Mesendoderm (in vitro differentiated cells): ENCODE data around the gene KANK4.
A peak's percentile ranks its signal among the peaks of the same experiment; 100 is the strongest.

Source experiments
- DNase-seq: peaks from one replicate; pipeline ENCODE4 v3.0.0; 2013
- H2AK5ac ChIP-seq: 2 replicates; pipeline ENCODE4 v1.6.1; 2013; ENCODE audit warnings: low read length, inconsistent platforms
- H2BK120ac ChIP-seq: 2 replicates; pipeline ENCODE4 v1.6.1; 2013; ENCODE audit warnings: low read depth, mild to moderate bottlenecking, low read length, moderate library complexity, mixed read lengths
- H2BK15ac ChIP-seq: replicated peaks from 2 replicates; pipeline ENCODE4 v1.6.1; 2013; ENCODE audit warnings: low read depth, mild to moderate bottlenecking, moderate library complexity
- H2BK5ac ChIP-seq: 2 replicates; pipeline ENCODE4 v1.6.1; 2013; ENCODE audit warnings: low read length, inconsistent platforms
- H3K18ac ChIP-seq: 2 replicates; pipeline ENCODE4 v1.6.1; 2013; ENCODE audit warnings: mild to moderate bottlenecking, low read length, mixed read lengths
- H3K23ac ChIP-seq: one replicate; pipeline ENCODE4 v1.6.1; 2013; ENCODE audit warnings: low read length
- H3K27ac ChIP-seq: 2 replicates; pipeline ENCODE4 v1.5.1; 2013; ENCODE audit warnings: low read depth, mild to moderate bottlenecking, inconsistent platforms, low read length, moderate library complexity
- H3K27me3 ChIP-seq: 2 replicates; pipeline ENCODE4 v1.6.1; 2013; ENCODE audit warnings: low read length, control low read depth, mild to moderate bottlenecking, inconsistent platforms; ENCODE audit not compliant: insufficient read depth, poor library complexity
- H3K36me3 ChIP-seq: 2 replicates; pipeline ENCODE4 v1.6.1; 2013; ENCODE audit warnings: low read length, inconsistent platforms; ENCODE audit not compliant: control insufficient read depth, insufficient read depth
- H3K4ac ChIP-seq: one replicate; pipeline ENCODE4 v1.6.1; 2013; ENCODE audit warnings: low read depth, mild to moderate bottlenecking, low read length, moderate library complexity
- H3K4me1 ChIP-seq: 2 replicates; pipeline ENCODE4 v1.6.1; 2013; ENCODE audit warnings: low read depth, low read length, inconsistent platforms; ENCODE audit not compliant: control insufficient read depth
- H3K4me2 ChIP-seq: 2 replicates; pipeline ENCODE4 v1.6.1; 2013; ENCODE audit warnings: low read length
- H3K4me3 ChIP-seq: 2 replicates; pipeline ENCODE4 v1.5.1; 2013; ENCODE audit warnings: mild to moderate bottlenecking, low read length
- H3K56ac ChIP-seq: one replicate; pipeline ENCODE4 v1.6.1; 2013; ENCODE audit warnings: low read length
- H3K79me1 ChIP-seq: 2 replicates; pipeline ENCODE4 v1.6.1; 2013; ENCODE audit warnings: low read length, inconsistent platforms
- H3K79me2 ChIP-seq: 2 replicates; pipeline ENCODE4 v1.6.1; 2013; ENCODE audit warnings: mild to moderate bottlenecking, low read length; ENCODE audit not compliant: control insufficient read depth, insufficient read depth
- H3K9ac ChIP-seq: 2 replicates; pipeline ENCODE4 v1.6.1; 2013; ENCODE audit warnings: low read length, inconsistent platforms
- H4K5ac ChIP-seq: one replicate; pipeline ENCODE4 v1.6.1; 2013; ENCODE audit warnings: low read length
- H4K8ac ChIP-seq: one replicate; pipeline ENCODE4 v1.6.1; 2013; ENCODE audit warnings: low read depth, mild to moderate bottlenecking, control low read depth, low read length, moderate library complexity
- WGBS: extraction: QIAGEN DNeasy Blood & Tissue Kit; methylation state at CpG from one replicate; pipeline ENCODE4 v1.1.7; 2013; ENCODE audit warnings: low lambda C conversion rate, missing lambda C conversion rate; ENCODE audit not compliant: insufficient coverage; ENCODE audit errors: extremely low coverage; 5-methylcytosine and 5-hydroxymethylcytosine counted together

Gene KANK4

GRCh38 chr1:62210960-62211359, 108.3 kb downstream of the KANK4 start:
- no peaks in the 10 kb centered on the region for H3K27me3 ChIP-seq
- no peak overlapping the region for H2AK5ac ChIP-seq
- H2BK120ac ChIP-seq, result no peak overlapping the region
- H3K27ac ChIP-seq, result no peak overlapping the region
- H3K79me2 ChIP-seq, result peaks cover 5% of the 10 kb centered on the region
- H2BK15ac ChIP-seq, result no peak overlapping the region
- no peak overlapping the region for H3K23ac ChIP-seq
- no peak overlapping the region for H4K8ac ChIP-seq
- no peak overlapping the region for H3K4me3 ChIP-seq
- no CpG with 5 or more reads among the region's 1 CpG for WGBS
- H2BK5ac ChIP-seq, result no peak overlapping the region
- H3K36me3 ChIP-seq, result peaks cover 18% of the 10 kb centered on the region
- DNase-seq, result no peak
- H3K56ac ChIP-seq, result no peak overlapping the region
- no peak overlapping the region for H3K9ac ChIP-seq
- no peak overlapping the region for H3K4ac ChIP-seq
- no peak overlapping the region for H3K18ac ChIP-seq
- no peak overlapping the region for H4K5ac ChIP-seq
- H3K4me1 ChIP-seq, result no peaks in the 10 kb centered on the region
- no peak overlapping the region for H3K4me2 ChIP-seq
- H3K79me1 ChIP-seq, result peaks cover 10% of the 10 kb centered on the region

DNA sequence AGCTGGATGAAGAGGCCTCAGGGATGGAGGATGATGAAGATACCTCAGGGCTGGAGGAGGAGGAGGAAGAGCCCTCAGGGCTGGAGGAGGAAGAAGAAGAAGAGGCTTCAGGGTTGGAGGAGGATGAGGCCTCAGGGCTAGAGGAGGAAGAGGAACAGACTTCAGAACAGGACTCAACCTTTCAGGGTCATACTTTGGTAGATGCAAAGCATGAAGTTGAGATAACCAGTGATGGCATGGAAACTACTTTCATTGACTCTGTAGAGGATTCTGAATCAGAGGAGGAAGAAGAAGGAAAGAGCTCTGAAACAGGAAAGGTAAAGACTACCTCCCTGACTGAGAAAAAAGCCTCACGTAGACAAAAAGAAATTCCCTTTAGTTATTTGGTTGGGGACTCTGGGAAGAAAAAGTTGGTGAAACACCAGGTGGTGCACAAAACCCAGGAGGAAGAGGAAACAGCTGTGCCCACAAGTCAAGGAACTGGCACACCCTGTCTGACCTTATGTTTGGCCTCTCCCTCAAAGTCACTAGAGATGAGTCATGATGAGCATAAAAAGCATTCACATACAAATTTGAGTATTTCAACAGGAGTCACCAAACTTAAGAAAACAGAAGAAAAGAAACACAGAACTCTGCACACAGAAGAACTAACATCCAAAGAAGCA, 109.2 kb downstream of the KANK4 start:
- H3K27ac ChIP-seq, result no peak overlapping the region

DNA sequence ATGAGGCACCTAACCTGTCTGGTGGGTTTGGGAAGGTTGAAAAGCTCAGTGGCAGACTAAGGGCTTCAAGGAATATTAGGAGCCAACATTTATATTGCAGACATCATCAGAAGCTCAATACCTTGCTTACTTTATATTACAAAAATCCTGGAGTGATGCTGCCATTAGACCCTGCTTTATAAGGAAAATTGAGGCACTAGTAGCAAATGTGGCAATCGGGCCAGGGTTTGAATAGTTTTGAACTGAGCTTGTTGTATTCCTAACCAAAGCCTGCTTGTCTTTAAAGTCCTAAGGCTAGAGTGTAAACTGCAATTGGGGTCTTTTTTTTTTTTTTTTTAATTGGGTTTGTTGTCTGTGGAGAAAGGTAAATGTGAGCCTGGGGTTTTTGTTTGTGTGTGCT, 110.3 kb downstream of the KANK4 start:
- no peak overlapping the region for H3K9ac ChIP-seq

More for the DNA sequence above, 109.2 kb downstream of the KANK4 start:
- no peak overlapping the region for H3K18ac ChIP-seq
- no peak overlapping the region for H2BK15ac ChIP-seq
- no peak overlapping the region for H3K4me2 ChIP-seq
- H3K4me1 ChIP-seq, result no peaks in the 10 kb centered on the region
- no peaks in the 10 kb centered on the region for H3K27me3 ChIP-seq
- no peak overlapping the region for H3K9ac ChIP-seq
- no peak overlapping the region for H3K56ac ChIP-seq
- no peak overlapping the region for H4K8ac ChIP-seq
- H3K79me1 ChIP-seq, result peaks cover 10% of the 10 kb centered on the region
- H3K4ac ChIP-seq, result no peak overlapping the region
- DNase-seq, result no peak
- no peak overlapping the region for H4K5ac ChIP-seq
- no peak overlapping the region for H2BK120ac ChIP-seq
- no peak overlapping the region for H2AK5ac ChIP-seq
- no peak overlapping the region for H2BK5ac ChIP-seq
- peaks cover 18% of the 10 kb centered on the region for H3K36me3 ChIP-seq
- H3K4me3 ChIP-seq, result no peak overlapping the region
- no peak overlapping the region for H3K23ac ChIP-seq
- WGBS, result no CpG with 5 or more reads among the region's 1 CpG
- peaks cover 8% of the 10 kb centered on the region for H3K79me2 ChIP-seq

DNA sequence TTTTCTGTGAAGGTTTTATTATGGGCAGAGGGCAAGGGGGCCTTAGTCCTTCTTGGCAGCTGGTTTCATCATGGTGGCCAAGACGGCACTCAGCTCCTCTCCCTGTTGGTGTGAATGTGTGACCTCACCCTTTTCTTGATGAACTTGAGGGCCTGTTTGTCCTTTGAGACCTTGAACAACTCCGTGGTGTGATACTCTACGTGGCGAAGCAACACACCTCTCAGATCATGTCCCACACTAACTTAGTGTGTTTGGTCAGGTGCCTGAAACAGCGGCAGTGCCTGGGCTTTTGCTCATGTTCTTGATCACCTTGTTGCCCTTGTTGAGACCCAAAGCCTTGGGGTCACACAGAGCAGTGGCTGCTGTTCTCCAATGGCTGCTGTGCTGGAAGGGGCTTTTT, 111.1 kb downstream of the KANK4 start:
- Histone ChIP-seq H3K56ac (no peak overlapping the region), H4K8ac (no peak overlapping the region), H3K79me2 (peaks cover 22% of the 10 kb centered on the region), H3K27me3 (no peaks in the 10 kb centered on the region), H3K27ac (no peak overlapping the region), H3K9ac (no peak overlapping the region), H3K4me3 (no peak overlapping the region), H3K36me3 (peaks cover 23% of the 10 kb centered on the region), H2BK5ac (no peak overlapping the region), H3K23ac (no peak overlapping the region), H2BK120ac (no peak overlapping the region), H3K4ac (no peak overlapping the region), H3K18ac (no peak overlapping the region), H2BK15ac (no peak overlapping the region), H3K4me2 (no peak overlapping the region), H3K79me1 (peaks cover 14% of the 10 kb centered on the region), H3K4me1 (no peaks in the 10 kb centered on the region), H4K5ac (no peak overlapping the region), H2AK5ac (no peak overlapping the region)
- WGBS, result no CpG with 5 or more reads among the region's 5 CpGs
- no peak for DNase-seq

More for the DNA sequence above, 110.3 kb downstream of the KANK4 start:
- no peak overlapping the region for H3K4ac ChIP-seq
- peaks cover 14% of the 10 kb centered on the region for H3K79me1 ChIP-seq
- no peak overlapping the region for H2AK5ac ChIP-seq
- H3K56ac ChIP-seq, result no peak overlapping the region
- H4K5ac ChIP-seq, result no peak overlapping the region
- peaks cover 15% of the 10 kb centered on the region for H3K79me2 ChIP-seq
- WGBS, result no CpG with 5 or more reads among the region's 1 CpG
- H2BK5ac ChIP-seq, result no peak overlapping the region
- no peak for DNase-seq
- no peak overlapping the region for H3K4me3 ChIP-seq
- no peak overlapping the region for H2BK120ac ChIP-seq
- no peak overlapping the region for H3K23ac ChIP-seq
- peaks cover 23% of the 10 kb centered on the region for H3K36me3 ChIP-seq
- peak overlapping the region; percentile 44 for H4K8ac ChIP-seq
- no peak overlapping the region for H3K18ac ChIP-seq
- no peaks in the 10 kb centered on the region for H3K27me3 ChIP-seq
- H3K4me1 ChIP-seq, result no peaks in the 10 kb centered on the region
- no peak overlapping the region for H3K4me2 ChIP-seq
- H2BK15ac ChIP-seq, result no peak overlapping the region
- no peak overlapping the region for H3K27ac ChIP-seq

- Histone ChIP-seq H3K27me3 (no peaks in the 10 kb centered on the region), H2BK5ac (no peak overlapping the region), H2BK15ac (no peak overlapping the region), H4K5ac (no peak overlapping the region), H3K79me1 (peaks cover 14% of the 10 kb centered on the region), H3K4ac (no peak overlapping the region), H3K4me2 (no peak overlapping the region), H2BK120ac (no peak overlapping the region), H3K4me3 (no peak overlapping the region), H3K23ac (no peak overlapping the region), H3K27ac (no peak overlapping the region), H3K56ac (no peak overlapping the region), H3K4me1 (no peaks in the 10 kb centered on the region), H3K18ac (no peak overlapping the region), H4K8ac (no peak overlapping the region), H3K9ac (no peak overlapping the region), H3K36me3 (peaks cover 23% of the 10 kb centered on the region), H3K79me2 (peaks cover 27% of the 10 kb centered on the region), H2AK5ac (no peak overlapping the region)
- no peak for DNase-seq
- no CpG with 5 or more reads among the region's 2 CpGs for WGBS
These were observed 112.0 kb downstream of the KANK4 start for GRCh38 chr1:62207187-62207586.

DNA sequence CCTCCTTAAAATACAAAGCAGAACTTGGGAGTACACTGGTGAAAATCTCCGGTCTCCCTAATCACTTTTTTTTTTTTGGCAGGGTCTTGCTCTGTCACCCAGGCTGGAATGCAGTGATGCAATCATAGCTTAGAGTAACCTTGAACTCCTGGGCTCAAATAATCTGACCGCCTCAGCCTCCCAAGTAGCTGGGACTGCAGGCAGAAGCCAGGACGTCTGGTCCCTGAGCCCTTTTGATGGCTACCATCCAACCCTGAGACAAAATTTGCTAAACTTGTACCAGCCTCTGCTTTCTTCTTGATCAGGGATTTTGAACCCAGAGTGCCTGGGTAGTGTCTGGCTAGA, 120.5 kb downstream of the KANK4 start:
- H3K4me2 ChIP-seq, result peak overlapping the region; percentile 47
- H2AK5ac ChIP-seq, result no peak overlapping the region
- H3K36me3 ChIP-seq, result peaks cover 3% of the 10 kb centered on the region
- peak overlapping the region; percentile 19 for H3K4me3 ChIP-seq
- H3K4me1 ChIP-seq, result peaks cover 1% of the 10 kb centered on the region
- peak overlapping the region; percentile 51 for H2BK120ac ChIP-seq
- H3K79me1 ChIP-seq, result no peaks in the 10 kb centered on the region
- H3K4ac ChIP-seq, result no peak overlapping the region
- WGBS, result no CpG with 5 or more reads among the region's 3 CpGs
- H2BK15ac ChIP-seq, result peak overlapping the region; percentile 86
- peak overlapping the region; percentile 26 for H4K5ac ChIP-seq
- peaks cover 65% of the 10 kb centered on the region for H3K79me2 ChIP-seq
- H2BK5ac ChIP-seq, result peak overlapping the region; percentile 47
- peak; percentile 89 for DNase-seq
- no peak overlapping the region for H3K23ac ChIP-seq
- H4K8ac ChIP-seq, result peak overlapping the region; percentile 88
- H3K18ac ChIP-seq, result peak overlapping the region; percentile 99
- peak overlapping the region; percentile 71 for H3K9ac ChIP-seq
- H3K27ac ChIP-seq, result peak overlapping the region; percentile 93
- no peaks in the 10 kb centered on the region for H3K27me3 ChIP-seq
- H3K56ac ChIP-seq, result peak overlapping the region; percentile 79
